Tibial artery (tissue), 4 donors: ENCODE measurements around the gene BASP1.
A peak's percentile ranks its signal among the peaks of the same experiment; 100 is the strongest.

ENCODE experiments used
- DNase-seq, 2 donors: peaks; one replicate each; pipeline ENCODE4 v3.0.0-alpha.2; 2019
- H3K27ac ChIP-seq, 2 donors: fragments of 200-600 bp; sonication (generic) in 1 of 2; 1 replicate in 1 of 2; 2 replicates in 1 of 2; pipeline ENCODE4 v1.5.1; 2018 to 2019; ENCODE audit warnings: mild to moderate bottlenecking in 1 of 2
- H3K27me3 ChIP-seq, 2 donors: fragments of 200-600 bp; sonication (generic) in 1 of 2; one replicate each; pipeline versions ENCODE4 v1.5.1 to v1.6.0; 2016 to 2019
- H3K36me3 ChIP-seq, 3 donors: fragments of 200-600 bp; sonication (generic) in 2 of 3; one replicate each; pipeline ENCODE4 v1.5.1; 2016 to 2019; ENCODE audit warnings: mild to moderate bottlenecking in 2 of 3
- H3K4me1 ChIP-seq, 4 donors: fragments of 200-600 bp; sonication (generic) in 2 of 4; 1 replicate in 3 of 4; 2 replicates in 1 of 4; pipeline ENCODE4 v1.5.1; 2016 to 2019
- H3K4me3 ChIP-seq, 2 donors: fragments of 200-600 bp; sonication (generic) in 1 of 2; 1 replicate in 1 of 2; 2 replicates in 1 of 2; pipeline ENCODE4 v1.5.1; 2018 to 2019; ENCODE audit warnings: mild to moderate bottlenecking in 2 of 2
- H3K9me3 ChIP-seq, 3 donors: fragments of 200-600 bp; sonication (generic) in 1 of 3; one replicate each; pipeline ENCODE4 v1.5.1; 2016 to 2019
- CTCF ChIP-seq, 2 experiments: fragments of 200-600 bp in 1 of 2; fragments of 450-650 bp in 1 of 2; IDR thresholded peaks; one replicate each; pipeline ENCODE4 v1.5.1; 2017 to 2019; ENCODE audit warnings: antibody characterized with exemption in 2 of 2, mild to moderate bottlenecking in 1 of 2, moderate library complexity in 1 of 2
- intact Hi-C: fragments of 100-400 bp; cut with DNase I; formaldehyde crosslinking; loops from one replicate; pipeline ENCODE4 v1.15.0; 2023; ENCODE audit warnings: low total_unique reads

Gene BASP1

DNA sequence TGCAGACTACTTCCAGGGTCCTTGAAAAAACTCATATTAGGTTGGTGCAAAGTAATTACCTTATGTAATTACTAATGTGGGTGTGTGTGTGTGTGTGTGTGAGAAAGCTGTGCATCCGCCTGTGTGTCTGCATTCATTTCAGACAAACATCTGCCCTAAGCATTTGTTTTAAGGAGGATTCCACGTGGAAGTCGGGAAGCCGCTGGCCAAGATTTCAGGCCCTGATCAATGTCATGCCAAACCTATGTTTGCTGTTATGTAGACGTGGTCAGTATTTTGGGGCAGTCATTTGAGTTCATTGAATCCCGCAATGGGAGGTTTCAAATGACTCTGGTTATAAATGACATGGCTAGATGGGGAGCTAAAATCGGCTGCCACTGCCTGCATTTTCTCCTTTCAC lies 33.6 kb upstream of the BASP1 start:
- Histone ChIP-seq H3K4me3 (no peak overlapping the region), H3K27me3 (no peaks in the 10 kb centered on the region), H3K9me3 (no peaks in the 10 kb centered on the region), H3K36me3 (no peaks in the 10 kb centered on the region), H3K27ac (no peak overlapping the region), H3K4me1 (peaks cover 0 to 19% (median 6%) of the 10 kb centered on the region in 4 donors)
- DNase-seq, result no peak
- TF ChIP-seq CTCF (IDR thresholded peaks at IDR 0.05), result no peak
- intact Hi-C loops, result loop anchor here (10.0 kb wide), 2 partner anchors 49 to 489 kb away; no protein-coding TSS in a partner anchor

GRCh38 chr5:17184588-17184987 lies 32.8 kb upstream of the BASP1 start:
- no peak overlapping the region for H3K27ac ChIP-seq
- H3K9me3 ChIP-seq, result no peaks in the 10 kb centered on the region
- no peak for DNase-seq
- intact Hi-C loops, result loop anchor here (10.0 kb wide), 2 partner anchors 50 to 490 kb away; no protein-coding TSS in a partner anchor
- H3K4me1 ChIP-seq, result peaks cover 0 to 26% (median 6%) of the 10 kb centered on the region in 4 donors
- H3K4me3 ChIP-seq, result no peak overlapping the region
- TF ChIP-seq CTCF (IDR thresholded peaks at IDR 0.05), result no peak
- H3K36me3 ChIP-seq, result no peaks in the 10 kb centered on the region
- H3K27me3 ChIP-seq, result no peaks in the 10 kb centered on the region

- TF ChIP-seq CTCF (IDR thresholded peaks at IDR 0.05), result no peak
- Histone ChIP-seq H3K36me3 (no peaks in the 10 kb centered on the region), H3K27ac (peak overlapping the region in 1 of 2 donors; percentile 13), H3K27me3 (no peaks in the 10 kb centered on the region), H3K9me3 (no peaks in the 10 kb centered on the region), H3K4me3 (no peak overlapping the region), H3K4me1 (peaks cover 0 to 34% (median 8%) of the 10 kb centered on the region in 4 donors)
- intact Hi-C loops, result loop anchor here (5.0 to 10.0 kb wide), 3 partner anchors 51 to 491 kb away; no protein-coding TSS in a partner anchor
- DNase-seq, result no peak
Observed at GRCh38 chr5:17185349-17185748, 32.1 kb upstream of the BASP1 start.

- peak; percentile 81 to 85 for DNase-seq
- Histone ChIP-seq H3K36me3 (no peaks in the 10 kb centered on the region), H3K4me3 (no peak overlapping the region), H3K9me3 (no peaks in the 10 kb centered on the region), H3K27me3 (no peaks in the 10 kb centered on the region), H3K27ac (peak overlapping the region; percentile 47 to 63), H3K4me1 (peaks cover 0 to 37% (median 8%) of the 10 kb centered on the region in 4 donors)
- intact Hi-C loops, result loop anchor here (5.0 to 10.0 kb wide), 3 partner anchors 51 to 491 kb away; no protein-coding TSS in a partner anchor
- peak in 1 of 2 experiments; percentile 18 for TF ChIP-seq CTCF (IDR thresholded peaks at IDR 0.05)
Observed at GRCh38 chr5:17185773-17186172, 31.7 kb upstream of the BASP1 start.

GRCh38 chr5:17186256-17186655 lies 31.2 kb upstream of the BASP1 start:
- no peaks in the 10 kb centered on the region for H3K36me3 ChIP-seq
- no peaks in the 10 kb centered on the region for H3K9me3 ChIP-seq
- H3K4me3 ChIP-seq, result no peak overlapping the region
- no peak for DNase-seq
- peaks cover 0 to 37% (median 8%) of the 10 kb centered on the region in 4 donors for H3K4me1 ChIP-seq
- no peaks in the 10 kb centered on the region for H3K27me3 ChIP-seq
- peak overlapping the region; percentile 47 to 63 for H3K27ac ChIP-seq
- no peak for TF ChIP-seq CTCF (IDR thresholded peaks at IDR 0.05)
- intact Hi-C loops, result loop anchor here (5.0 to 10.0 kb wide), 3 partner anchors 51 to 491 kb away; no protein-coding TSS in a partner anchor
